OCI-M1 (cell line): ENCODE results near the gene NFYC.

Experiments used
- DNase-seq: peaks from one replicate; lab custom pipeline; 2025; lab: John Stamatoyannopoulos, UW

The NFYC gene

GRCh38 chr1:40739455-40740008, 48.0 kb downstream of the NFYC start:
- no peak for DNase-seq

DNA sequence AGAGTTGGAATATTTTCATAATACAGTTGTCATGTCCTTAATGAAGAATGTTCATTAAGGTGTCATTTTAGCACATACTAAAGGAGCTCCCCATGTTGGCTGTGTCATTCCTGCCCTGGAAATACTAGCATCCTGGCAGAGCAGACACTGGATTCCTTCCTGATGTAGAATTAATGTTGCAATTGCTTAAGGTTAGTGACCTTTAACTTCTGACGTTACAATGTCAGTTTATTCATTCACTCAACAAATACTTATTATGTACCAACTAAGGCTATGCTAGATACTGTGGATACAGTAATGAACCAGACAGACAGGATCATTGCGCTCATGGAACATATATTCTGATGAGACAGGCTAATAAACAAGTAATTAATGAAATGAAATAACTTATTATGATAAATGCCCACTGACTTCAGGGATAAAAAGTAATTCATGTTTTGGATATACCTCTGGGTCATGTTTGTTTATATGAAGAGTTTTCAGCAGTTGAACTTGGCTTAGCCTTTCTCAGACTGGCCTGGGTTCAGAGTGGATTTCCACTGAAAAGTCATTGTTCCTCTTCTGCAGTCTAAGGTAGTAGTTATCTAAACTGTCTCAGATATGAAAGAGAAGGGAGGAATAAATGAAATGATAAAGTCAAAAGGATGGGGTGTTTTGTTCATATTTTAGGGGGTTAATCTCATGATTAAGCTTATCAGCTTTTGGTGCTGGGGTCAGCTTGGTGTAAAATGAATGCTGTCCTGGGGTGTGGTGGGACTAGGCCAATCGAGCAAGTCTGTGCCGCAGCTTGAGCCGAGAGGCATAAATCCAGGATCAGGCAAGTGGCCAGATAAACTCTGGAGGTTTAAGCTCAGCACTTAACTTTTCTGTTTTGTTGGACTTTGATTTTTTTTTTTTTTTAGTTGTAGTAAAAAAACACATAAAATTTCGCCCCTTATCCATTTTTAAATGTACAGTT, 48.8 kb downstream of the NFYC start:
- no peak for DNase-seq

DNA sequence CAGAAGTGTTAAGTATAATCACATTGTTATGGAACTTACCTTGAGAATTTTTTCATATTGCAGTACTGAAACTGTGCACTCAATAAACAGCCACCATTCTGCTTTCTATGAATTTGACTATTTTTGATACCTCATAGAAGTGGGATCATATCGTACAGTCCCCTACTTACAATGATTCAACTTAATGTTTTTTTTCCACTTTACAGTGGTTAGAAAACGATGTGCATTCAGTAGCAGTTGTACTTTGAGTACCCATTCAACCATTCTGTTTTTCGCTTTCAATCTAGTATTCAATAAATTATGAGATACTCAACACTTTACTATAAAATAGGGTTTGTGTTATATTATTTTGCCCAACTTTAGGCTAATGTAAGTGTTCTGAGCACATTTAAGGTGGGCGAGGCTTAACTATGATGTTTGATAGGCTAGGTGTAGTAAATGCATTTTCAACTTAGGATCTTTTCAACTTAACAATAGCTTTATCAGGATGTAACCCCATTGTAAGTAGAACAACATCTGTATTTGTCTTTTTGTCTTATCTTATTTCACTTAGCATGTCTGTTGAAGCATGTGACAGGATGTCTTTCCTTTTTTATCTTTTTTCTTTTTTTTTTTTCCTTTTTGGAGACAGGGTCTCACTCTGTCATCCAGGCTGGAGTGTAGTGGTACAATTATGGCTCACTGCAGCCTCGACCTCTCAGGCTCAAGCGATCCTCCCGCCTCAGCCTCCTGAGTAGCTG, 49.7 kb downstream of the NFYC start:
- DNase-seq, result no peak

DNA sequence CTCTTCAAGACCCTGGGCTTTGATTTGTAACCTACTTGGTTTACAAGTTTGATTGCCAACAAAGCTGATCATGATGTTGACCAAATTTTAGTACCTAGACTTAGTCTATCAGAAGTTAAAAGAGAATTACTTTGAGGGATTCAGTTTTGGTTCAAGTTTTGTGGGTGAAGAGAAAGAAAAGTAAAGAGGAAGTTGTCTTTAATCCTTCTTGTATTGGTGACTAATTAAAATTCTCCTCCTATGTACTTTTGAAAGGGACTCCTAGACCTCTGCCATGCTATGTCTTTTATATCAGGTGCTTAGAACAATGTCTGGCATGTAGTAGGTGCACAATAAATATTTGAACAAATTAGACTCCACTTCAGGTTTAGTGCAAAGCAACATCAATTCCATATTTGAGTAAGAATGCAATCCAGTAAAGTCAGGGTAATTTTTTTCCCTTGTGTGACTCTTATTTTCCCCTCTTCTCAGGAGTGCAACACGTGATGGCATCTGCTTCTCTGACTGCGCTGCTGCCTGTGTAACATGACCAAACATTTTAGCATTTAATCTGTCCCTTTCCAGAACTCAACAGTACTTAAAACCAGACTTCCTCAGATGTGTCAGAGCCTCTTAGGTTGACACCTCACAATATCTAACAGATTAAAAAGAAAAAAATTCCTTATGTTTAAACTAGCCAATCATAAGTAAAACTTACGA, 51.0 kb downstream of the NFYC start:
- peak; percentile 53 for DNase-seq

DNA sequence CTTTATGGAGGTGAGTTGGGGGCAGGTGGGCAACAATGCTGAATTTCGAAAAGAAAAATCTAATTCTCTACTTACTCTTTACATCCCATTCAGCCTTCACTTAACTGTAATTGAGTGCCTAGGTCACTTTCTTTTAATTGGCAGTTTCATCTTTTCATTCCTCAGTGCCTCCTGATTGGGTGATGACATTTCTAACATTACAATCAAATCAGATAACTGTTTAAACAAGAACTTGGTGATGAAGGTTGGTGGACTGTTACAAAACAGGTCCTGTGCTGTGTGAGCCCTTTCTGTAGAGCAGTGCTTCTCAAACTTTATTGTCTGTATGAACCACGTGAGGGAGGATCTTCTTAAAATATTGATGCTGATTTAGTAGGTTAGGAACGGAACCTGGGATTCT, 51.9 kb downstream of the NFYC start:
- no peak for DNase-seq

GRCh38 chr1:40743860-40744259, 52.4 kb downstream of the NFYC start:
- DNase-seq, result no peak

DNA sequence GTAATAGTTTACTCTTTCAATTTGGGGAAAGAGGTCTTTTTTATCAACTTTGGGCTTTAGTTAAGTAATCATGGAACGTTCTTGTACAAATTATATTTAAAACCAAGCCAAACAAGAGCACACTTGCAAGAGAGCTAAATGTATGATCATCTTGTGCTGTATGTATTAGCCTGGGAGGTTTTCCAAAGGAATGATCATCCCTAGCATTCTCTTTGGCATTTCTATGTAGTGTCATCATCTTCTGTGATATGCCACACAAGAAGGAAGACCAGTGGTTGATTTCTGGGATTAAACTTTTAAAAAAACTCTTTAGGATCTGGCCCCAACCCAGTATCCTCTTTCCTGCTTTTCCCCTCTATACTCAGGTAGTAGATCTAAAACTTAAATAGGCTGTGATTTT, 53.7 kb downstream of the NFYC start:
- no peak for DNase-seq

DNA sequence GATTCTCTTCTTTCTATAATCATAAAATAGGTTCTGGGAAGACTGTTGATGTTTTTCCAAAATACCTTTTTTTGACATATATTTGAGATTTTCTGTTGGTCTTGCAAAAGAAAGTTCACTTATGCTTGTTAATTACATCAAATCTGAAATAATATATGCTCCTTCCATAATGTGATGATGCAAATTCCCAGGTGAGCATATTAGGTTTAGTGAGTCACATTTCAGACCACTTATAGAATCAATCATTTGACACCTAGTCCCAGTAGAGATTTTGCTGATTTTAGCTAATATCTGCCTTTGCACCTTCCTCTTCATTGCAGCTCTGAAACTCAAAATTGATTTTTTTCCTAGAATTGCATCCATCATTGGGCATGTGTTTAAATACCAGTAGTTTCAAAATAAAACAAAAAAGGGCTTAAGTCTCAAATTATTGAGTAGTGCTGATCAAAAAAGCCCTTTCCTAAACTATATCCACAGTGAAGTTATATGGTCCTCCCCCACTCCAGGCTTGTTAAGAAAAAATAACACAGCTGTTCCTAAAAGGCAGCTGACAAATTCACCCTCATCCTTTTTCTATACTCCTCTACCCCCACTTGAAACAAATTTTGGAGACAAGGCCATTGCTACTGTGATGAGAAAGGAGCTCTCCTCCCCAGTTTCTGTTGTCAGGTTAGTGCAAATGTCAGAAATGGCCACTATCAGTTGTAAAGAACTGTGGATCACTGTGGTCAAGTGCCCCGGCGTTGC, 55.0 kb downstream of the NFYC start:
- DNase-seq, result peak; percentile 34

- no peak for DNase-seq
Measured at GRCh38 chr1:40748841-40749718, 57.6 kb downstream of the NFYC start.

GRCh38 chr1:40749817-40750216, 58.3 kb downstream of the NFYC start:
- no peak for DNase-seq

GRCh38 chr1:40750451-40750908, 59.0 kb downstream of the NFYC start:
- no peak for DNase-seq

DNA sequence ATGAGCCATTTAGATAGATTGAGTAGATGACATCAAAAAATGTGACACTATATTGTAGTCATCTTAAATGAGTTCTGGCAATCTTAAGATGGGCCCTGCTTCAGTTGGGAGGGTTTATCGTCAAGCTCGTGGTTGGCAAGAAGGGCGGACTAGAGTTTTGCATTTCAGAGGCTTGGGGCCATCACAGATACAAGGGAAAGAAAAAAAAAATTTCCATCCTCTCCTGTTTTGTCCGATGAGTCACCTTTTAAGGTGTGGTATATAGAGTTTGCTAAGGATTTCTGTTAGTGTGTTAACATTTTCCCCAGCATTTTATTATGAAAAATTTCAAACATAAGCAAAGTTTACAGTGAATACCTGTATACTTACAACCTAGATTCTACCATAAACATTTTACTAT, 60.3 kb downstream of the NFYC start:
- DNase-seq, result no peak

DNA sequence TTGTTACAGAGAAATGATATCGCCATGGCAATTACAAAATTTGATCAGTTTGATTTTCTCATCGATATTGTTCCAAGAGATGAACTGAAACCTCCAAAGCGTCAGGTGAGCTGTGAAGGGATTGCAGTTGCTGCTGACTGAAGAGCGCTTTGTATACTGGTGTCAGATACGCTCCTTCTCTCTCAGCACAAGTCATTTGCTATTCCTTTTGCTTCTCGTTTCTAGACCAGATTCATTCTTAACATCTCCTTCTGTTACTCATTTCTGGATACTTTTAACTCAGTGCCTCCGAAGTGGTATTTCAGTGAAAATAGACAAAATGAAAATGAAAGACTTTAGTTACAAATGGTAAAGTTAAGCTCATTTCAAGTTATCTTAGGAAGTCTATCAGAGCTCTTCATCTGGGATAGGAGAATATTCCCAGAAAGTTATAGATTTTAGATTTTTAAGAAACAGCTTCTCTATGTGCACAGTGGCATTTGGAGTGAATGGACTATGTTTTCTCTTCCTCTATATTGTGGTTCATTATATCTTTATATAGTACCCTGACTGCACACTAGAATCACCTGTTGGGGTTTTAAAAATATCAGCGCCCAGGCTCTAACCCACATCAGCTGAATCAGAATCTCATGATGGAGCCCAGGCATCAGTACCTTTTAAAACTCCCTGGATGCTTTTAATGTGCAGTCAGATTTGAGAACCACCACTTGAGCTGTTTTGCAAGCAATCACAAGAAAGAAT, 61.8 kb downstream of the NFYC start:
- DNase-seq, result no peak

GRCh38 chr1:40754201-40754600, 62.7 kb downstream of the NFYC start:
- no peak for DNase-seq

- no peak for DNase-seq
Measured at GRCh38 chr1:40755067-40755466, 63.6 kb downstream of the NFYC start.

- no peak for DNase-seq
Measured at GRCh38 chr1:40756523-40756922, 65.0 kb downstream of the NFYC start.

DNA sequence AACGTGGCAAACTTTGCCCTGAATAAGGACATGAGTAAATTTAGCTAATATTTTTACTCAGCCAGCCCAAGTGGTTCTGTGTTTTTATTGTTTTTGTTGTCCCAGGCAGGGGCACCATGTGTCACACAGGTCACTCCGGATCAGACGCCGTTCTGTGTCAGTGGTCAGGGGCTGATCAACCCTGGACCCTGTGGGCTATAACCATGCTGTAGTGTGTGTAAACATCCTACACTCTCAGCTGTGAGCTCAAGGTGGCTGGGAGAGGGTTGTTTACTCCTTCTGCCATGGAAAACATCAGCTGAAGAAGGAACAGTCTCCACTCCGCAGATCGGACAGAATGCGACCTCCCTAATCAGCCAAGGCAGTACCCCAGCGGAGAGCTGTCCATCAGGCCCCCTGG, 65.6 kb downstream of the NFYC start:
- no peak for DNase-seq

- DNase-seq, result no peak
Measured at GRCh38 chr1:40758004-40758403, 66.5 kb downstream of the NFYC start.

GRCh38 chr1:40758578-40759343, 67.3 kb downstream of the NFYC start:
- no peak for DNase-seq
